Osteoblast (primary cell): ENCODE measurements around the gene HTD2. TPM values are rescaled to one million over a fixed set of nuclear protein-coding genes. Genes with fewer than 3 reads are reported as not detected.
"Not testable (repeated sequence)": the region's sequence is repeated elsewhere in the genome, so short reads cannot be mapped to it uniquely, and the experiment has no call there.

Experiments
- DNase-seq: peaks from one replicate; pipeline ENCODE4 v3.0.0; 2011; ENCODE audit warnings: low spot score, mixed read lengths; ENCODE audit not compliant: insufficient read length; ENCODE audit errors: missing footprints
- H2AFZ ChIP-seq: 2 replicates; pipeline ENCODE4 v1.6.0; 2011; ENCODE audit warnings: mild to moderate bottlenecking, low read length
- H3K27ac ChIP-seq: 2 replicates; pipeline ENCODE4 v1.5.1; 2011; ENCODE audit warnings: mild to moderate bottlenecking, low read depth, low read length, moderate library complexity
- H3K27me3 ChIP-seq: 2 replicates; pipeline ENCODE4 v1.6.0; 2012; ENCODE audit warnings: mild to moderate bottlenecking, control low read depth, inconsistent platforms, low read length, moderate library complexity; ENCODE audit not compliant: insufficient read depth
- H3K36me3 ChIP-seq: 2 replicates; pipeline ENCODE4 v1.5.1; 2011; ENCODE audit warnings: mild to moderate bottlenecking, low read length, control low read depth, moderate library complexity; ENCODE audit not compliant: insufficient read depth
- H3K4me1 ChIP-seq: 2 replicates; pipeline ENCODE4 v1.5.1; 2011; ENCODE audit warnings: mild to moderate bottlenecking, low read length, control low read depth, moderate library complexity; ENCODE audit not compliant: insufficient read depth
- H3K4me2 ChIP-seq: 2 replicates; pipeline ENCODE4 v1.6.0; 2011; ENCODE audit warnings: mild to moderate bottlenecking, low read length; ENCODE audit not compliant: insufficient read depth
- H3K4me3 ChIP-seq: fragments of 200-600 bp; sonication (generic); 3 replicates; pipeline ENCODE4 v1.5.1; 2012; ENCODE audit warnings: mild to moderate bottlenecking, low read length, inconsistent platforms; ENCODE audit not compliant: insufficient read depth
- H3K79me2 ChIP-seq: 2 replicates; pipeline ENCODE4 v1.6.0; 2012; ENCODE audit warnings: mild to moderate bottlenecking, low read length, control low read depth, inconsistent platforms; ENCODE audit not compliant: insufficient read depth
- H3K9me3 ChIP-seq: 2 replicates; pipeline ENCODE4 v1.5.1; 2011; ENCODE audit warnings: low read depth, low read length, control low read depth
- H4K20me1 ChIP-seq: 2 replicates; pipeline ENCODE4 v1.6.0; 2012; ENCODE audit warnings: mild to moderate bottlenecking, low read length, control low read depth; ENCODE audit not compliant: insufficient read depth
- CTCF ChIP-seq: IDR thresholded peaks from 2 replicates; pipeline ENCODE4 v1.5.1; 2011; ENCODE audit warnings: mild to moderate bottlenecking, low read depth, low read length, moderate library complexity; ENCODE audit errors: extremely low read depth
- total RNA-seq: library from RNA; depleted of rRNA; stranded (reverse); fragments of >200 nt; gene quantifications from 2 replicates; pipeline ENCODE4 v1.2.3, GENCODE V29; 2012

The HTD2 gene
- total RNA-seq, 1 donor: 6.2 TPM

- H3K79me2 ChIP-seq: no peaks in the 10 kb centered on the region
These were observed 44.2 kb upstream of the HTD2 start for GRCh38 chr3:58261954-58262666.

GRCh38 chr3:58266577-58266976 is 39.7 kb upstream of the HTD2 start:
- no peaks in the 10 kb centered on the region for H3K9me3 ChIP-seq
- H3K27me3 ChIP-seq: no peaks in the 10 kb centered on the region
- no peaks in the 10 kb centered on the region for H3K4me1 ChIP-seq
- no peaks in the 10 kb centered on the region for H4K20me1 ChIP-seq
- H3K79me2 ChIP-seq: no peaks in the 10 kb centered on the region
- DNase-seq: no peak
- no peak overlapping the region for H2AFZ ChIP-seq
- no peaks in the 10 kb centered on the region for H3K36me3 ChIP-seq
- H3K4me2 ChIP-seq: no peak overlapping the region
- TF ChIP-seq CTCF: no peak
- no peak overlapping the region for H3K4me3 ChIP-seq
- H3K27ac ChIP-seq: no peak overlapping the region

More at GRCh38 chr3:58261954-58262666, 44.2 kb upstream of the HTD2 start:
- H2AFZ ChIP-seq: no peak overlapping the region
- no peak overlapping the region for H3K27ac ChIP-seq
- no peaks in the 10 kb centered on the region for H3K9me3 ChIP-seq
- no peak overlapping the region for H3K4me2 ChIP-seq
- peaks cover 13% of the 10 kb centered on the region for H3K4me1 ChIP-seq
- DNase-seq: no peak
- H3K36me3 ChIP-seq: no peaks in the 10 kb centered on the region
- H3K4me3 ChIP-seq: no peak overlapping the region
- H3K27me3 ChIP-seq: no peaks in the 10 kb centered on the region
- no peak for TF ChIP-seq CTCF
- no peaks in the 10 kb centered on the region for H4K20me1 ChIP-seq

- not testable (repeated sequence) for H4K20me1 ChIP-seq, H3K27me3 ChIP-seq, H3K9me3 ChIP-seq, H3K27ac ChIP-seq, H3K36me3 ChIP-seq, H3K4me1 ChIP-seq, H2AFZ ChIP-seq, H3K4me2 ChIP-seq, H3K4me3 ChIP-seq, DNase-seq, H3K79me2 ChIP-seq
These were observed 38.8 kb upstream of the HTD2 start for GRCh38 chr3:58267543-58267942.

GRCh38 chr3:58269356-58269755 is 37.0 kb upstream of the HTD2 start:
- Histone ChIP-seq H3K36me3 (no peaks in the 10 kb centered on the region), H4K20me1 (no peaks in the 10 kb centered on the region), H3K4me2 (no peak overlapping the region), H3K79me2 (no peaks in the 10 kb centered on the region), H3K4me1 (peaks cover 13% of the 10 kb centered on the region), H3K4me3 (no peak overlapping the region), H3K9me3 (no peaks in the 10 kb centered on the region), H2AFZ (no peak overlapping the region), H3K27me3 (no peaks in the 10 kb centered on the region), H3K27ac (no peak overlapping the region)
- TF ChIP-seq CTCF: no peak
- DNase-seq: no peak
